Mesenchymal stem cell (in vitro differentiated cells and primary cell): ENCODE data around the gene SPCS1.

Experiments
- DNase-seq: peaks from one replicate; pipeline ENCODE4 v3.0.0-alpha.2; 2013
- H2AFZ ChIP-seq: one replicate; pipeline ENCODE4 v1.6.1; 2013; ENCODE audit warnings: low read depth, mild to moderate bottlenecking, control low read depth, inconsistent platforms, low read length, moderate library complexity
- H2AK5ac ChIP-seq: 2 replicates; pipeline ENCODE4 v1.6.1; 2013; ENCODE audit warnings: low read length, moderate library complexity, mild to moderate bottlenecking, inconsistent platforms; ENCODE audit not compliant: severe bottlenecking
- H2BK120ac ChIP-seq: one replicate; pipeline ENCODE4 v1.6.1; 2013; ENCODE audit warnings: low read depth, mild to moderate bottlenecking, inconsistent platforms, low read length, moderate library complexity
- H2BK12ac ChIP-seq, 2 experiments: one replicate each; pipeline ENCODE4 v1.6.1; 2013; ENCODE audit warnings: inconsistent platforms in 2 of 2, low read length in 2 of 2, mild to moderate bottlenecking in 2 of 2, moderate library complexity in 2 of 2, control low read depth in 1 of 2
- H2BK15ac ChIP-seq: one replicate; pipeline ENCODE4 v1.6.1; 2013; ENCODE audit warnings: mild to moderate bottlenecking, low read depth, inconsistent platforms; ENCODE audit not compliant: poor library complexity, severe bottlenecking
- H2BK5ac ChIP-seq: 2 replicates; pipeline ENCODE4 v1.6.1; 2013; ENCODE audit warnings: low read depth, mild to moderate bottlenecking, low read length, control low read depth, inconsistent platforms; ENCODE audit not compliant: poor library complexity, severe bottlenecking
- H3K14ac ChIP-seq, 2 experiments: one replicate each; pipeline ENCODE4 v1.6.1; 2013; ENCODE audit warnings: inconsistent platforms in 2 of 2, low read length in 2 of 2, control low read depth in 1 of 2, mild to moderate bottlenecking in 1 of 2, moderate library complexity in 1 of 2
- H3K18ac ChIP-seq, 2 experiments: one replicate each; pipeline ENCODE4 v1.6.1; 2013; ENCODE audit warnings: inconsistent platforms in 2 of 2, low read length in 2 of 2, control low read depth in 1 of 2, low read depth in 1 of 2, mild to moderate bottlenecking in 1 of 2
- H3K23ac ChIP-seq, 2 experiments: one replicate each; pipeline ENCODE4 v1.6.1; 2013; ENCODE audit warnings: inconsistent platforms in 2 of 2, low read length in 2 of 2, mild to moderate bottlenecking in 2 of 2, moderate library complexity in 2 of 2, control low read depth in 1 of 2
- H3K27ac ChIP-seq: 2 replicates; pipeline ENCODE4 v1.5.1; 2013; ENCODE audit warnings: mild to moderate bottlenecking, moderate library complexity, low read length, control low read depth, inconsistent platforms; ENCODE audit not compliant: poor library complexity, severe bottlenecking
- H3K27me3 ChIP-seq, 2 experiments: 2 replicates each; pipeline versions ENCODE4 v1.6.1 to v1.7.0; 2013; ENCODE audit warnings: low read length in 2 of 2, mild to moderate bottlenecking in 2 of 2, moderate library complexity in 2 of 2, control low read depth in 1 of 2, inconsistent platforms in 1 of 2; ENCODE audit not compliant: control insufficient read depth in 1 of 2, insufficient read depth in 1 of 2
- H3K36me3 ChIP-seq, 2 experiments: 2 replicates each; pipeline versions ENCODE4 v1.6.1 to v1.7.0; 2013; ENCODE audit warnings: low read length in 2 of 2, control low read depth in 1 of 2, inconsistent platforms in 1 of 2, low read depth in 1 of 2, mild to moderate bottlenecking in 1 of 2; ENCODE audit not compliant: insufficient read depth in 2 of 2, control insufficient read depth in 1 of 2
- H3K4ac ChIP-seq, 2 experiments: one replicate each; pipeline ENCODE4 v1.6.1; 2013; ENCODE audit warnings: inconsistent platforms in 2 of 2, low read length in 2 of 2, mild to moderate bottlenecking in 2 of 2, moderate library complexity in 2 of 2, control low read depth in 1 of 2, low read depth in 1 of 2
- H3K4me1 ChIP-seq: 2 replicates; pipeline ENCODE4 v1.6.1; 2013; ENCODE audit warnings: low read depth, low read length, control low read depth; ENCODE audit not compliant: control insufficient read depth, insufficient read depth
- H3K4me2 ChIP-seq: 2 replicates; pipeline ENCODE4 v1.6.1; 2013; ENCODE audit warnings: low read length, mild to moderate bottlenecking, inconsistent platforms; ENCODE audit not compliant: poor library complexity, severe bottlenecking
- H3K4me3 ChIP-seq, 2 experiments: 2 replicates each; pipeline versions ENCODE4 v1.5.1 to v1.7.0; 2013; ENCODE audit warnings: low read length in 2 of 2, mild to moderate bottlenecking in 2 of 2, control low read depth in 1 of 2, low read depth in 1 of 2; ENCODE audit not compliant: insufficient read depth in 1 of 2
- H3K79me1 ChIP-seq: replicated peaks from 2 replicates; pipeline ENCODE4 v1.6.1; 2013; ENCODE audit warnings: mild to moderate bottlenecking, control low read depth, low read length, inconsistent platforms; ENCODE audit not compliant: poor library complexity, severe bottlenecking
- H3K9ac ChIP-seq: 2 replicates; pipeline ENCODE4 v1.7.0; 2013; ENCODE audit warnings: mild to moderate bottlenecking, low read length, moderate library complexity
- H3K9me3 ChIP-seq: 2 replicates; pipeline ENCODE4 v1.7.0; 2013; ENCODE audit warnings: mild to moderate bottlenecking, low read length; ENCODE audit not compliant: control insufficient read depth
- H4K8ac ChIP-seq: one replicate; pipeline ENCODE4 v1.6.1; 2013; ENCODE audit warnings: inconsistent platforms, mild to moderate bottlenecking, low read length, moderate library complexity
- H4K91ac ChIP-seq: one replicate; pipeline ENCODE4 v1.6.1; 2013; ENCODE audit warnings: mild to moderate bottlenecking, low read length, inconsistent platforms
- WGBS: methylation state at CpG from one replicate; pipeline ENCODE4 v1.1.7; 2013; ENCODE audit warnings: mixed read lengths; 5-methylcytosine and 5-hydroxymethylcytosine counted together

Gene SPCS1

GRCh38 chr3:52682016-52682415 is 23.9 kb upstream of the SPCS1 start:
- no peaks in the 10 kb centered on the region for H3K9me3 ChIP-seq

DNA sequence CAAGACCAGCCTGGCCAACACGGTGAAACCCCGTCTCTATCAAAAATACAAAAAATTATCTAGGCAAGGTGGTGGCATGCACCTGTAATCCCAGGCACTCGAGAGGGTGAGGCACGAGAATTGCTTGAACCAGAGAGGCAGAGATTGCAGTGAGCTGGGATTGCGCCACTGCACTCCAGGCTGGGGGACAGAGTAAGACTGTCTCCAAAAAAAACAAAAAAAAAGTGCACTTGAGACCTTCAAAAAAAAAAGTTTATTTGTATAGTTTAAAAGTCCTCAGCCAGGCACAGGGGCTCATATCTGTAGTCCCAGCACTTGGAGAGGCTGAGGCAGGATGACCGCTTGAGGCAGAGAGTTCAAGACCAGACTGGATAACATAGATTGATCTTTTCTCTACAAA is 22.3 kb upstream of the SPCS1 start:
- H2BK15ac ChIP-seq: no peak overlapping the region
- H2BK12ac ChIP-seq: no peak overlapping the region
- no peak overlapping the region for H3K4me2 ChIP-seq
- no peak overlapping the region for H2AFZ ChIP-seq
- WGBS: 95% methylated on average over 5 of the region's 6 CpGs
- DNase-seq: no peak
- H3K27me3 ChIP-seq: no peaks in the 10 kb centered on the region
- H3K14ac ChIP-seq: no peak overlapping the region
- peaks cover 8% of the 10 kb centered on the region for H3K79me1 ChIP-seq
- H3K4me3 ChIP-seq: no peak overlapping the region
- no peak overlapping the region for H2BK5ac ChIP-seq
- H2AK5ac ChIP-seq: no peak overlapping the region
- H3K27ac ChIP-seq: no peak overlapping the region
- no peak overlapping the region for H2BK120ac ChIP-seq
- H3K18ac ChIP-seq: no peak overlapping the region
- peaks cover 7 to 38% of the 10 kb centered on the region in 2 experiments for H3K36me3 ChIP-seq
- H3K4me1 ChIP-seq: peaks cover 8% of the 10 kb centered on the region
- H4K91ac ChIP-seq: no peak overlapping the region
- H3K4ac ChIP-seq: no peak overlapping the region
- no peaks in the 10 kb centered on the region for H3K9me3 ChIP-seq
- H3K9ac ChIP-seq: peak overlapping the region; percentile 96
- H3K23ac ChIP-seq: no peak overlapping the region
- H4K8ac ChIP-seq: no peak overlapping the region

More at GRCh38 chr3:52682016-52682415, 23.9 kb upstream of the SPCS1 start:
- H2AFZ ChIP-seq: no peak overlapping the region
- no peak overlapping the region for H3K27ac ChIP-seq
- peak overlapping the region; percentile 87 for H3K9ac ChIP-seq
- DNase-seq: peak; percentile 82
- H2AK5ac ChIP-seq: no peak overlapping the region
- H3K4me2 ChIP-seq: no peak overlapping the region
- H2BK120ac ChIP-seq: no peak overlapping the region
- no peak overlapping the region for H3K18ac ChIP-seq
- no peak overlapping the region for H2BK12ac ChIP-seq
- H2BK5ac ChIP-seq: no peak overlapping the region
- H2BK15ac ChIP-seq: no peak overlapping the region
- H4K8ac ChIP-seq: no peak overlapping the region
- no peak overlapping the region for H3K4ac ChIP-seq
- no peaks in the 10 kb centered on the region for H3K27me3 ChIP-seq
- no peak overlapping the region for H4K91ac ChIP-seq
- H3K4me1 ChIP-seq: peaks cover 4% of the 10 kb centered on the region
- H3K36me3 ChIP-seq: peaks cover 11 to 36% of the 10 kb centered on the region in 2 experiments
- H3K23ac ChIP-seq: no peak overlapping the region
- H3K4me3 ChIP-seq: peak overlapping the region in 1 of 2 experiments; percentile 7
- peaks cover 14% of the 10 kb centered on the region for H3K79me1 ChIP-seq
- no peak overlapping the region for H3K14ac ChIP-seq

- Histone ChIP-seq H3K36me3 (peaks cover 11 to 38% of the 10 kb centered on the region in 2 experiments), H2BK12ac (no peak overlapping the region), H3K4me1 (peaks cover 8% of the 10 kb centered on the region), H3K27ac (no peak overlapping the region), H2BK15ac (no peak overlapping the region), H3K23ac (no peak overlapping the region), H3K9me3 (no peaks in the 10 kb centered on the region), H2AK5ac (no peak overlapping the region), H3K4ac (no peak overlapping the region), H3K27me3 (no peaks in the 10 kb centered on the region), H2BK5ac (no peak overlapping the region), H3K18ac (no peak overlapping the region), H3K79me1 (peaks cover 10% of the 10 kb centered on the region), H3K4me2 (no peak overlapping the region), H2BK120ac (no peak overlapping the region), H3K14ac (no peak overlapping the region), H4K91ac (no peak overlapping the region), H4K8ac (no peak overlapping the region), H3K9ac (peak overlapping the region; percentile 96), H3K4me3 (peak overlapping the region in 1 of 2 experiments; percentile 96), H2AFZ (no peak overlapping the region)
- DNase-seq: no peak
- 93% methylated on average over 3 of the region's 5 CpGs for WGBS
These were observed 21.7 kb upstream of the SPCS1 start for GRCh38 chr3:52684184-52684583.

DNA sequence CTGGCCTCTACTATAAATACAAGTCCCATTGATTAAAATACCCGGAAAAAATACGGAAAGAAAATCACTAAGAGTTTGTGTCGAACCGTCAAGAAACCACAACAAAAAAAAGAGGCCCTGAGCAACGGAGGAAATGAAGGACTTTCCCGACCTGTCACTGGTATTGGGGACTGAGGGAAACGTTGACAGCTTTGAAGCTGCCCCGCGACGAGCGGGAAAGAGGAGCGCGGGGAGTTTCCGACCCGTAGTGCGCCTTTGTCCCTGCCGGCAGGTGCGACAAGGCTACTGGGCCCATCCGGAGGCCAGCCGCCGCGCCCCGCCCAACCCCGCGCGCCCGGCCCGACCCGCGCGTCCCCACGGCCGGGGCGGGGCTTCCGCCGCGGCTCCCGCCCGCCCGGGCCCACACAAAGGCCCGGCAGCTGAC is 20.6 kb upstream of the SPCS1 start:
- Histone ChIP-seq H3K4me2 (peak overlapping the region; percentile 50), H3K14ac (peak overlapping the region in 1 of 2 experiments; percentile 100), H3K4me3 (peak overlapping the region; percentile 85 to 96), H3K18ac (peak overlapping the region; percentile 98 to 100), H2BK120ac (peak overlapping the region; percentile 99), H3K9me3 (no peaks in the 10 kb centered on the region), H3K36me3 (peaks cover 18 to 38% of the 10 kb centered on the region in 2 experiments), H4K8ac (peak overlapping the region; percentile 99), H2BK15ac (peak overlapping the region; percentile 100), H2AK5ac (no peak overlapping the region), H4K91ac (peak overlapping the region; percentile 100), H3K9ac (peak overlapping the region; percentile 96), H2BK12ac (no peak overlapping the region), H2BK5ac (no peak overlapping the region), H3K27me3 (no peaks in the 10 kb centered on the region), H3K4ac (peak overlapping the region; percentile 92 to 100), H3K4me1 (peaks cover 8% of the 10 kb centered on the region), H3K23ac (no peak overlapping the region), H3K27ac (peak overlapping the region; percentile 77), H3K79me1 (peaks cover 7% of the 10 kb centered on the region), H2AFZ (no peak overlapping the region)
- peak; percentile 75 for DNase-seq
- WGBS: 2% methylated on average over 15 of the region's 41 CpGs
